GM18520 (cell line): ENCODE data around the gene ZBTB42.

Source experiments
- ATAC-seq: cut with Tn5 transposase; IDR thresholded peaks from one replicate; pipeline ENCODE4 v1.9.1; 2021; ENCODE audit not compliant: unreplicated experiment

The ZBTB42 gene

DNA sequence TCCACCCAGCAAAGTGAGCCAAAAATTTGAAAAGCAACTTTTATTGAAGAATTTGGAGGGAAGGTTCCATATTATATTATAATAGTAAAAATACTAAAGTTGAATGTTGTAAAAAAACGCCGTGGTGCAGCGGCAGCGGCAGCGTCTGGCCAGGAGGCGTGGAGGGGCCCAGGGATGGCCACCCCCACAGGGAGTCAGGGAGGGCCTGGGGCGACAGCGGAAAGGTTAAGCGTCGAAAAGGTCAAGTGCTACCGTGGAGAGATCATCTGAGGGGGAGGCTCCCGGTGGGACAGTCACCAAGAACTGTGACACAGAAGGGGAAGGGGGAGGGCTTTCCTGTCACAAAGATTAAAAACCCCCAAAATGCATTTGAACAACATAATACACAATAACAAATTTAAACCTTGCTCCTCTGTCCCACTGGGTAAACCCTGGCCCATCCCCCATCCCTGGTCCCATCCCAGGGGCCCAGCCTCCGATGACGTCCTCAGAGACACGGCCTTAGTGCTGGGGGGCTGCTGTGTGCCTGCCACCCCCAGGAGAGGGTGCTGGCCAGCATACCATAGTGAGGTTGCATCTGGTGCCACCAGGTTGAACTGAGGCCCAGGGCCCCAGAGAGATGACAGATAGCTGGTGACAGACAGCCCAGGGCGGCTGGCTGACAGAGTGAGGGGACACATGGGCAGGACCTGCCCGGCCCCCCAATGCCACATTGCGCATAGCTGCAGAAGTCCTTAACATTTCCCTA is 31.4 kb upstream of the ZBTB42 start:
- ATAC-seq = no peak

DNA sequence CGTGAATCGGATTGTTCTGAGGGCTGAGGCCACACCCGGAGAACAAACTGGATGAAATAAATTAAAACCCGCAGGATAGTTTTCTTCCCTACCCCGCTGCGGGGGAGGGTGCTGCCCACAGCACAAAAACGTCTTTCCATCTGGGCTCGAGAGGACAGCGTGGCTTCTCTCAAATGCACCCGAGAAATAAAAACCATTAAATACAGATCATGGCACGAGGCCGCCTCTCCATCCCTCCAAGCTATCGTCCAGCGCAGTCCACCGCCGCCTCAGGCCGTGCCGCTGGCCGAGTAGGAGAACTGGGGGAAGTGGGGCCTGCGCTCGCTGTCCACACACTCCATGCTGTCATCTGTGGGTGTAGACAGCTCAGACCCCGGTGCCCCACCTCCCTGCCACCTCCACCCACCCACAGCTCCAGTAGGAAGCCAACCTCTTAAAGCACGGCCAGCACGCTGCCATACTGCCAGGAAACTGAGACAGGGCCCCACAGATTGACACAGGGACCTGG is 30.8 kb upstream of the ZBTB42 start:
- no peak for ATAC-seq

GRCh38 chr14:104770851-104771272 is 30.0 kb upstream of the ZBTB42 start:
- no peak for ATAC-seq

DNA sequence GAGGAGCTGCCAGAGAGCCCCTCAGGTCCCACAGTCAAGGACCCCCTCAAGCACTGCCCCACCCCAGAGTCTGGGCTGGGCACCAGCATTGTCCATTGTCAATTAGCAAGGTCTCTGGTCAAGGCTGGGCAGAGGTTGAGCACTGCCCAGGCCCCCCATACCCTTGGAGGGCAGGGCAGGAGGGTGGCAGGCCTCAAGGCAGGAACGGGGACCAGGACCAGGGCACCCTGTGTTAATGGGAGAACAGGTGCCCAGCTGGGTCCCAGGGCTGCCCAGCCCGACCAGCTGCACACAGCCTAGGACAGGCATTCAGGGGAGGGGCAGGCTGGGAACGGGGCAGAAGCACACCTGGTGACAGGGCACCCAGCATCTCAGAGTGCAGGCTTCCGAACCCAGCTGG is 29.5 kb upstream of the ZBTB42 start:
- no peak for ATAC-seq

DNA sequence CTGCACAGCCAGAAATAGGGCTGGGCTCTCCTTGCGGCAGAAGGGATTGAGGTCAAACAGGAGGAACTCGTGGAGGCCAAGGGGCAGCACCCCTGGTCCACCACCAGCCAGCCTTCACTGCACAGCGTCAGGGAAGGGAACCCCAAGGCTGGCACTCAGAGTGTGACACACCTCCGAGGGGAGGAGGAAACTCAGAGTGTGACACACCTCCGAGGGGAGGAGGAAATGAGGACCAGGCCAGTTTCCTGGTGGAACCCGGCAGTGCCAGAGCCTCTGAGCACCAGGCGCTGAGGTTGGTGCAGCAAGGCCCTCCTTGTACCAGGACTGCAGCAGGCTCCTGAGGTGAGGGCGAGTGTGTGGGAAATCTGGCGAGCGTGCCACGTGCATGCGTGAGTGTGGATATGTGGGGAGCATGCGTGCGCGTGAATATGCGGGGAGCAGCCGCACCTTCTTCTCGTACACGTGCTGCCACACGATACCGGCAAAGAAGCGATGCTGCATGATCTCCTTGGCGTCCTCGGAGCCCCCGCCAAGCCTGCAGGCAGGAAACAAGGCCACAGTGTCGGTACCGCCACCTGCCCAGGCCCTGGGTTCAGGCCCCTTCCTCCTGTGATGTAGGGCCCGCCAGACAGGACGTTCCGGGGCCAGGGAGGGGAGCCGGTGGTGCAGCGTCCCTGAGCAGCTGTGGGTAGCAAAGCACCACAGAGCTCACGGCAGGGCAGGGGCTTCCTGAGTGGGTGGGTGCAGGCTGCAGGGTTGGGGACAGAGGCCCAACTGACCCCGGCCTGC is 28.8 kb upstream of the ZBTB42 start:
- ATAC-seq = no peak

- ATAC-seq = no peak
Observed at GRCh38 chr14:104772707-104773504, 28.0 kb upstream of the ZBTB42 start.

DNA sequence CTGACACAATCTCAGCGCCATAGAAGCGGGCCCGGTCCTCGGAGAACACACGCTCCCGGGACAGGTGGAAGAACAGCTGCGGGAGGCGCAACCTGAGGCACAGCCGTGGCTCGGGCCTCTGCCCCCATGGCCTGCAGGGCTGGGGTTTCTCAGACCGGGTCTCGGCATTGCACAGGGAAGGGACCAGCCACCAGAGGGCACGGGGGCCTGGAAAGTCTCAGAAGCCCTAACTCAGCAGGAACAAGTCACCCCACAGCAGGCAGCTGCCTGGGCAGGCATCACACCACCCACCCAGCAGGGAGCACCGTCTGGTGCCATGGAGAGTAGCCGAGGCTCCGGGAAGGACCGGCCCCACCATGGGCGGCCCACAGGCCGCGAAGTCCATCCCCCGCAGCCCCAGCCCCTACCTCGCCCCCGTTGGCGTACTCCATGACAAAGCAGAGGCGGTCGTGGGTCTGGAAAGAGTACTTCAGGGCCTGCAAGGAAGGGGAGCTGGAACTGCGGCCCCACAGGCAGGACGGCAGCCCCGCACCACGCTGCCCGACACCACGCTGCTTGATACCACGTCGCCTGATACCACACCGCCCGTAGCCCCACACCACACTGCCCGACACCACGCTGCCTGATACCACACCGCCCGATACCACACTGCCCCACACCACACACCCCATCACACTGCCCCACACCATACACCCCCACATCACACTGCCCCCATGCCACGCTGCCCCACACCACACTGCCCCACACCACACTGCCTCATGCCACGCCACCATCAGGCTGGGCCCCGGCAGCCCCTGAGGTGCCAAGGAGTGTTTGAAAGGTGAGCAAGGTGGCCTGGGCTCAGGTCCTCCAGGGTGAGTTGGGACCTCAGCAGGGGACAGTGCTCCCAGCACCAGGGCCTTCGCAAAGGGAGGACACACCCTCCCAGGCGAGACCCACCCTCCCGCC is 27.1 kb upstream of the ZBTB42 start:
- ATAC-seq = no peak

GRCh38 chr14:104774453-104775072 is 26.3 kb upstream of the ZBTB42 start:
- ATAC-seq = no peak

GRCh38 chr14:104775073-104775489 is 25.8 kb upstream of the ZBTB42 start:
- ATAC-seq = no peak

DNA sequence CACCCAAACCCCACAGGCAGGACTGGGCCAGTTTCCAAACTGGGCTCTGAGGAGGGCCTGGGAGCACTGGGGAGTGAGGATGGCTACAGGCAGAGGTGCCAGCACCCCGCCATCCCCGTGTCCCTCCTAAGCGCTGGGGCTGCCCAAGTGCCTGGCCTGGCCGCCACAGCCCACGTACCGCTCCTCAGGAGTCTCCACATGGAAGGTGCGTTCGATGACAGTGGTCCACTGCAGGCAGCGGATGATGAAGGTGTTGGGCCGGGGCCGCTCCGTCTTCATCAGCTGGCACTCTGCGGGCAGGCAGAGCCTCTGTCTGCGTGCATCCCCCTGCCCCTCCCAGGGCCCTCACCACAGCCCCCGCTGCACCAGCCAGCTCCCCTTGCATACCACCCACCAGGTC is 24.4 kb upstream of the ZBTB42 start:
- ATAC-seq = no peak

DNA sequence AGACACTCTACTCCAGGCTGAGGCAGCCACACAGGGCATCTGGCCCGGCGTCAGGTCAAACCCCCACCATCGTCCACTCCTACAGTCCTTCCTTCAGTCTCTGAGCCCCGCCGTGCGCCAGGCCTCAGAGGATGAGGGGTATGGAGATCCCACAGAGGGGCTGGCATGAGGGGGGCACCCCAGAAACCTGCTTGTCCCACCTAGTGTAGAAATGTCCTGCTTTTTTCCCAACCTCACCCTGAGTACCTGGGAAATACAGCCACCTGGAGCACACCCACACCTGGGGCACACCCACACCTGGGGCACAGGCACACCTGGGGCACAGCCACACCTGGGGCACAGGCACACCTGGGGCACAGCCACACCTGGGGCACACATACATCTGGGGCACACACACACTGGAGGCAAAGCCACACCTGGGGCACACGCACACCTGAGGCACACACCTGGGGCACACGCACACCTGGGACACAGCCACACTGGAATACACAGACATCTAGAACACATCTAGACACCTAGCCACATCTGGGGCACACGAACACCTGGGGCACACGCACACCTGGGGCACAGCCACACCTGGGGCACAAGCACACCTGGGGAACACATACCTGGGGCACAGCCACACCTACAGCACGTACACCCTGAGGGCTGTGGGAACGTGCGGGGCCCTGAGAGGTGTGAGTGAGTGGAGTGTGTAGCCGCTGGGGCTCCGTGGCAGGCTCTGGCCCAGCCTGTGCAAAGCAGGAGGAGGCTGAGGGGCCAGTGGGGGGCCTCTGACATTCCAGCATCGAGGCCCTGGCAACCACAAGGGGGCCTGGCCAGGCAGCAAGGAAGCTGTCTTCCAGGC is 23.7 kb upstream of the ZBTB42 start:
- ATAC-seq = no peak

DNA sequence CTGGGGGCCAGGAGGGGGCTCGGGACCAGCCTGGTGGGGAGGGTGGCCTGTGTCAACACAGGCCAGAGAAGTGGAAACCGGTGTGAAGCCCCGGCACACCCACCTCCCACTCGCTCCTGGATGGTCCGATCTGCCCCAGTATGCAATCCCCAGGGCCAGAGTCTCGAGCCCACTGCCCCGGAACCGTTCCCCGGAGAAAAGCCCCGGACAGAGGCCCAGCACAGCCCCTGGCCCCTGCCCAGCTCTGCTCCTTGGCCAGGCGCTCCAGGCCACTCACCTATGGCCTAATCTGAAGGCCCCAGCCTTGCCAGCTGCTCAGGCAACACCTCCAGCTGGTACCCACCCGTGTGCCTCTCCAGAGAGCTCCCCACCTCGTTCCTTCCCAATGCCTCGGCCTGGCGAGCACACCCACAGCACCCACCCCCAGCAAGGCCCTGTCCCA is 23.1 kb upstream of the ZBTB42 start:
- no peak for ATAC-seq

DNA sequence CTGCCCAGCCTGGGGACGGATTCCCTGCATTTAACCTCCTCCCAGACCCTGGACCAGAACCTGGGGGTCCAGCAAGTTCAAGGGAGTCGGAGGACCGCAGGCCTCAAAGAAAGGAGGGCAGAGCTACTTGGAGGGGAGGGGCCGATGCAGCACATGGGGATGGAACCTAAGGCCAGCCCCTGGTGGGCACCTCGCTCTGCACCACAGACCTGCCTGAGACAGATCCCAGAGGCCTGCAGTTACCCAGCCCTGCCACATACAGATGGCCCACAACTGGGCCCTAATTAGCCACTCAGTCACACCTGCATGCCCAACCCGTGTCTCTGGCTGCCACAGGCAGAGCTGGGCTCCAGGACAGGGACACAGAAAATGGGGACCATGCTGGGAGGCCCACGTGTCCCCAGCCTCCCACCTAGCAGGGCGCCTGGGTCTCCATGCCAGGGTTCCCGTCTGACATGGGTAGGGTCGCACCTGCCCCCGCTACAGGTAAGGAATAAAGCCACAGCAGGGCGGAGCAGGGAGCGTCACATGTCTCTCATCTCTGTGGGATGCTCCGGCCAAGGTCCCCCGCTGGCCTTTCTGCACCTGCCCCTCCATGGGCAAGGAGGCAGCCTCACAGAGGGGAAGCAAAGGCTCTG is 22.1 kb upstream of the ZBTB42 start:
- no peak for ATAC-seq

DNA sequence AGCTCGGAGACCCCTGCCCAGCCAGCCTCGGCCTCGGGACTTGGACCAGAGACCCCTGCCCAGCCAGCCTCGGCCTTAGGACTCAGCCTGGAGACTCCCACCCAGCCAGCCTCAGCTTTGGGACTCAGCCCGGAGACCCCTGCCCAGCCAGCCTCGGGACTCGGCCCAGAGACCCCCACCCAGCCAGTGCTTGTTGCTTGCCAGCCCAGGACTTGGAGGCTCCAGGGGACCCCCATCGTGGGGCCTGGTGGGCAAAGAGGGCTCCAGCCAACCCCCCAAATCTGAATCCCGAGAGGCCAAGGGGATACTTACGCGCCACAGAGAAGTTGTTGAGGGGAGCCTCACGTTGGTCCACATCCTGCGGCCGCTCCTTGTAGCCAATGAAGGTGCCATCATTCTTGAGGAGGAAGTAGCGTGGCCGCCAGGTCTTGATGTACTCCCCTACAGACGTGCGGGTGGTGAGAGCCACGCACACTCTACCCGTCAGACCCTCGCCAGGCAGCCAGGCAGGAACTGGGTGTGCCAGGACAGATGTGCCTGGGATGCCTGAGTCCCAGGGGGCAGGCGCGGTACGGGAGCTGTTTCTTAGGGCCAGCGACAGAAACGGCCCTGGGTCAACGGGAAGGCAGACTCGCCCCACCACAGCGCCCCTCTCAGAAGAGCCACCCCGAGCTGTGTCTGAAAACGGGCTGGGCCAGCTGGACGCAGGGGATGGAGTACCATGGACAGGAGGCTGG is 21.0 kb upstream of the ZBTB42 start:
- no peak for ATAC-seq

DNA sequence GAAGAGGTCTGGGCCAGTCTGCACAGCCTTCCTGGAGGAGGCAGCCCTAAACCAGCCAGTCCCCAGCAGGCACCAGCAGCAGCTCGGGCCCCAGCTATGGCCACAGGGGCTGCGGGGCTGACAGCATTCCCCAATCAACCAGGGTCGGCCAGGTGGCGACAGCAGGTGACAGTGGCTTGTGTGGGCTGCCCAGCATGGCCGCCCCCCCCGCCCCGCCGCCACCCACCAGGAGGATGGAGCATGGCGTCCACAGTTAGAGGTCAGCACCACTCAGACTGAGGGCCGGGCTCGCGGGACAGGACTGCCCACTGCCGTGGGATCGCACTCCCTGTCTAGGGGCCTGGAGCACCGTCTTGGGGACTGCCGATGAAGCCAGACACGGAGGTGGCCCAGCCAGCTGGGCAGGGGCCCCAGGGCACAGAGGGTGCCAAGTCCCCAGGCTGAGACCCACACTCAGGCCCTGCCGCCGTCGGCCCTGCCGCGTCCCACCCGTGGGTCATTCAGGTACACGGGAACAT is 20.3 kb upstream of the ZBTB42 start:
- ATAC-seq = no peak

- ATAC-seq = no peak
Observed at GRCh38 chr14:104781271-104782077, 19.4 kb upstream of the ZBTB42 start.
